ENCODE data around the gene PPP1R2. TPM values are rescaled to one million over a fixed set of nuclear protein-coding genes. Genes with fewer than 3 reads are reported as not detected.
"Not testable (repeated sequence)": the region's sequence is repeated elsewhere in the genome, so short reads cannot be mapped to it uniquely, and the experiment has no call there.

PPP1R2 gene
- total RNA-seq, 4 donors from 2014 or later: 31.8 to 60.5 (median 46.1) TPM

GRCh38 chr3:195526492-195526891 is 16.6 kb downstream of the PPP1R2 start:
- no peak for TF ChIP-seq POLR2A (IDR thresholded peaks at IDR 0.05)
- TF ChIP-seq, protein P1, sequence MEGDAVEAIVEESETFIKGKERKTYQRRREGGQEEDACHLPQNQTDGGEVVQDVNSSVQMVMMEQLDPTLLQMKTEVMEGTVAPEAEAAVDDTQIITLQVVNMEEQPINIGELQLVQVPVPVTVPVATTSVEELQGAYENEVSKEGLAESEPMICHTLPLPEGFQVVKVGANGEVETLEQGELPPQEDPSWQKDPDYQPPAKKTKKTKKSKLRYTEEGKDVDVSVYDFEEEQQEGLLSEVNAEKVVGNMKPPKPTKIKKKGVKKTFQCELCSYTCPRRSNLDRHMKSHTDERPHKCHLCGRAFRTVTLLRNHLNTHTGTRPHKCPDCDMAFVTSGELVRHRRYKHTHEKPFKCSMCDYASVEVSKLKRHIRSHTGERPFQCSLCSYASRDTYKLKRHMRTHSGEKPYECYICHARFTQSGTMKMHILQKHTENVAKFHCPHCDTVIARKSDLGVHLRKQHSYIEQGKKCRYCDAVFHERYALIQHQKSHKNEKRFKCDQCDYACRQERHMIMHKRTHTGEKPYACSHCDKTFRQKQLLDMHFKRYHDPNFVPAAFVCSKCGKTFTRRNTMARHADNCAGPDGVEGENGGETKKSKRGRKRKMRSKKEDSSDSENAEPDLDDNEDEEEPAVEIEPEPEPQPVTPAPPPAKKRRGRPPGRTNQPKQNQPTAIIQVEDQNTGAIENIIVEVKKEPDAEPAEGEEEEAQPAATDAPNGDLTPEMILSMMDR (IDR thresholded peaks at IDR 0.05): no peak
- peaks cover 3 to 63% (median 4%) of the 10 kb centered on the region in 3 donors for H3K36me3 ChIP-seq
- DNase-seq: no peak
- intact Hi-C loops (cut with DNase I): no loop called here
- H3K9me3 ChIP-seq: no peaks in the 10 kb centered on the region
- H3K27ac ChIP-seq: no peak overlapping the region
- WGBS, 2 donors: 93 to 94% methylated on average over 3 to 4 of the region's 4 CpGs
- no peak overlapping the region for H3K4me3 ChIP-seq
- H3K27me3 ChIP-seq: no peaks in the 10 kb centered on the region
- peaks cover 0 to 4% (median 0%) of the 10 kb centered on the region in 3 donors for H3K4me1 ChIP-seq

DNA sequence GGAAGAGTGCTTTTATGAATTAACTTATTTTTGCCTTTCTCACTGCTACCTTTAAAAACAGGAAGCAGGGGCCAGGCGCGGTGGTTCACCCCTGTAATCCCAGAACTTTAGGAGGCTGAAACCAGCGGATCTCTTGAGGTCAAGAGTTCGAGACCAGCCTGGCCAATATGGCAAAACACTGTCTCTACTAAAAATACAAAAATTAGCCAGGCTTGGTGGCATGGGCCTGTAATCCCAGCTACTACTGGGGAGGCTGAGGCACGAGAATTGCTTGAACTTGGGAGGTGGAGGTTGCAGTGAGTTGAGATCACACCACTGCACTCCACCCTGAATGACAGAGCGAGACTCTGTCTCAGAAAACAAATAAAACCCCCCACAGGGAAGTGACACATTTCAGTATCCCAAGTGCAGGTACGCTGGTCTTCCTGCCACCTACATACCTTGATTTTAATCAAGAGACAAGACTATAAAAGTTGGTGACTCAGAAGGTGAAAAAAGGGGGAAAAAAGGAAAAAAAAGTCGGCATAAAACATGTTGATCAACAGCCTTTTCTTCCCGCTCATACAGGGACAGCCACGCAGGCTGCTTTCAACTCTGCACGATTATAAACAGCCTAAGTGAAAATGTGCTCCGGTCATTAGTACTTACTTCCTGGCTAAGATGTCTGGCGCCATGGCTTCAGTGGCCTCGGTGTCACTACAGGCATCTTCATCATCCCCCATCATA is 18.8 kb downstream of the PPP1R2 start:
- 72 to 83% methylated on average over 12 to 14 of the region's 14 CpGs for WGBS, 2 donors
- DNase-seq: no peak
- H3K4me3 ChIP-seq: no peak overlapping the region
- no peaks in the 10 kb centered on the region for H3K27me3 ChIP-seq
- intact Hi-C loops (cut with DNase I): no loop called here
- H3K4me1 ChIP-seq: peaks cover 0 to 4% (median 0%) of the 10 kb centered on the region in 3 donors
- peaks cover 3 to 70% (median 4%) of the 10 kb centered on the region in 3 donors for H3K36me3 ChIP-seq
- no peak overlapping the region for H3K27ac ChIP-seq
- H3K9me3 ChIP-seq: no peaks in the 10 kb centered on the region
- TF ChIP-seq POLR2A (IDR thresholded peaks at IDR 0.05): no peak
- TF ChIP-seq, protein P1 (IDR thresholded peaks at IDR 0.05): no peak

- Histone ChIP-seq H3K36me3 (peaks cover 4 to 75% (median 5%) of the 10 kb centered on the region in 3 donors), H3K9me3 (no peaks in the 10 kb centered on the region), H3K4me3 (no peak overlapping the region), H3K27ac (no peak overlapping the region), H3K27me3 (no peaks in the 10 kb centered on the region), H3K4me1 (peaks cover 0 to 4% (median 0%) of the 10 kb centered on the region in 3 donors)
- TF ChIP-seq, protein P1 (IDR thresholded peaks at IDR 0.05): peak in 5 of 6 experiments; percentile 67 to 92 (median 77)
- TF ChIP-seq POLR2A (IDR thresholded peaks at IDR 0.05): no peak
- 52 to 60% methylated on average over 6 of the region's 6 CpGs for WGBS, 2 donors
- no peak for DNase-seq
- intact Hi-C loops (cut with DNase I): no loop called here
Measured at GRCh38 chr3:195522254-195523023, 20.7 kb downstream of the PPP1R2 start.

DNA sequence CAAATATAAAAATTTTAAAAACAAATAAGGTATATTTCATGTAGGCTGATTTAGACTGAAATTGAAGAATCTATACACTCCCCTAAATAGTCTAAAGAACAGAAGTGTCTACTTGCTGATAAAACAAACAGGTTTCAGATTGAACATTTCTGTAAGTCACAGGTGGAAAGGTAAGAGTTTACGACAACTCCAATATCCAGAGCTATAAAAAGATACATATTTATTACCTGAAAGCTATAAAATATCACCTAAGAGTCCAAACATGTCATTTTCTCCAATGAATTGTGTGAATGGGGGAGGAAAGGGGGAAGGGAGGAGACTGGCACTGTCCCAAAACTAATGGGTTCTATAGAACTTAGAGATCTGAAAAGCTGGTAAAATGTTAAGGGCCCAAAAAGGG is 26.1 kb downstream of the PPP1R2 start:
- H3K4me3 ChIP-seq: no peak overlapping the region
- peaks cover 0 to 2% (median 0%) of the 10 kb centered on the region in 3 donors for H3K4me1 ChIP-seq
- 94 to 96% methylated on average over 1 of the region's 1 CpG for WGBS, 2 donors
- H3K36me3 ChIP-seq: peaks cover 0 to 83% (median 7%) of the 10 kb centered on the region in 3 donors
- no peaks in the 10 kb centered on the region for H3K27me3 ChIP-seq
- H3K9me3 ChIP-seq: no peaks in the 10 kb centered on the region
- no peak for TF ChIP-seq POLR2A (IDR thresholded peaks at IDR 0.05)
- TF ChIP-seq, protein P1 (IDR thresholded peaks at IDR 0.05): no peak
- no peak overlapping the region for H3K27ac ChIP-seq
- intact Hi-C loops (cut with DNase I): no loop called here
- DNase-seq: no peak

GRCh38 chr3:195514610-195515235 is 28.4 kb downstream of the PPP1R2 start:
- DNase-seq; H3K4me3 ChIP-seq; H3K4me1 ChIP-seq; H3K27ac ChIP-seq; intact Hi-C loops (cut with DNase I); H3K27me3 ChIP-seq; H3K9me3 ChIP-seq: not testable (repeated sequence)
- WGBS, 2 donors: 84 to 91% methylated on average over 1 of the region's 1 CpG
- H3K36me3 ChIP-seq: peaks cover 0 to 75% (median 7%) of the 10 kb centered on the region in 3 donors

Measured in esophagus squamous epithelium (tissue), 5 donors.